Esophagus muscularis mucosa (tissue), 3 donors: Measurements from ENCODE around the gene ZNF513.

Source experiments
- POLR2A ChIP-seq: fragments of 450-650 bp; IDR thresholded peaks from one replicate; pipeline ENCODE4 v1.6.1; 2017; ENCODE audit warnings: antibody characterized with exemption, moderate library complexity, mild to moderate bottlenecking, low read depth
- POLR2AphosphoS5 ChIP-seq, 2 donors: sonication (generic); formaldehyde crosslinking; IDR thresholded peaks; one replicate each; pipeline ENCODE4 v1.6.1; 2017; ENCODE audit warnings: antibody characterized with exemption in 2 of 2
- TF ChIP-seq, protein P1 (sequence below), 3 experiments: fragments of 200-600 bp in 2 of 3; fragments of 450-650 bp in 1 of 3; sonication (generic) in 2 of 3; IDR thresholded peaks; one replicate each; pipeline ENCODE4 v1.5.1; 2017 to 2019; ENCODE audit warnings: antibody characterized with exemption in 3 of 3, mild to moderate bottlenecking in 2 of 3, moderate library complexity in 1 of 3

DNA sequence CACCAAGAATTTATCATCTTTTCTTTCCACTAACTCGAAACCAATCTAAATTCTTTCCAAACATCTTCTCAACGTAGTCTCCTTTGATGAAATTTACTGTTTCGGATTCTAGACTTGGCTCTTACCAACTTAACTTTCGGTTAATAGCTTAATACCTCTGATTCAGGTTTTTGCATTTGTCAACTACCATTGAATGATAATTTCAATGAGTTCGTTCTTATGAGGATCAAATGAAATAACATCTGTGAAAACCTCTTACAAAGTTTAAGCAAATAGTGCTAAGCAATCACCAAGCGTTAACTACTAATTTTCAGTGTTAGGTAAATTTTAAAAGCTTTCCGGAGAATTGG, 47.3 kb upstream of the ZNF513 start:
- TF ChIP-seq, protein P1, sequence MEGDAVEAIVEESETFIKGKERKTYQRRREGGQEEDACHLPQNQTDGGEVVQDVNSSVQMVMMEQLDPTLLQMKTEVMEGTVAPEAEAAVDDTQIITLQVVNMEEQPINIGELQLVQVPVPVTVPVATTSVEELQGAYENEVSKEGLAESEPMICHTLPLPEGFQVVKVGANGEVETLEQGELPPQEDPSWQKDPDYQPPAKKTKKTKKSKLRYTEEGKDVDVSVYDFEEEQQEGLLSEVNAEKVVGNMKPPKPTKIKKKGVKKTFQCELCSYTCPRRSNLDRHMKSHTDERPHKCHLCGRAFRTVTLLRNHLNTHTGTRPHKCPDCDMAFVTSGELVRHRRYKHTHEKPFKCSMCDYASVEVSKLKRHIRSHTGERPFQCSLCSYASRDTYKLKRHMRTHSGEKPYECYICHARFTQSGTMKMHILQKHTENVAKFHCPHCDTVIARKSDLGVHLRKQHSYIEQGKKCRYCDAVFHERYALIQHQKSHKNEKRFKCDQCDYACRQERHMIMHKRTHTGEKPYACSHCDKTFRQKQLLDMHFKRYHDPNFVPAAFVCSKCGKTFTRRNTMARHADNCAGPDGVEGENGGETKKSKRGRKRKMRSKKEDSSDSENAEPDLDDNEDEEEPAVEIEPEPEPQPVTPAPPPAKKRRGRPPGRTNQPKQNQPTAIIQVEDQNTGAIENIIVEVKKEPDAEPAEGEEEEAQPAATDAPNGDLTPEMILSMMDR (IDR thresholded peaks at IDR 0.05), result no peak
- no peak for TF ChIP-seq POLR2A
- no peak for TF ChIP-seq POLR2AphosphoS5 (IDR thresholded peaks at IDR 0.05)
